SK-N-SH (cell line): ENCODE measurements around the gene PRKAB1. TPM values are rescaled to one million over a fixed set of nuclear protein-coding genes. Genes with fewer than 3 reads are reported as not detected.

Experiments
- CTCF ChIA-PET: fragments of 300-600, 350-600 bp; formaldehyde crosslinking; extraction: SDS; loops from one replicate; lab custom pipeline; 2021; lab: Yijun Ruan, JAX
- POLR2A ChIA-PET: fragments of 350-600 bp; sonication (Branson Sonifier 250); formaldehyde crosslinking; extraction: SDS; loops from one replicate; lab custom pipeline; 2020; ENCODE audit warnings: antibody characterized with exemption, inconsistent platforms; lab: Yijun Ruan, JAX
- DNase-seq: peaks from one replicate; pipeline ENCODE4 v3.0.0; 2012
- H2AFZ ChIP-seq: fragments of 200-600 bp; sonication (generic); 2 replicates; pipeline ENCODE4 v1.8.1; 2016; ENCODE audit warnings: antibody characterized with exemption, mild to moderate bottlenecking, low read depth
- H3F3A ChIP-seq: fragments of 200-600 bp; sonication (generic); replicated peaks from 2 replicates; pipeline ENCODE3; 2016; ENCODE audit warnings: antibody characterized with exemption, mild to moderate bottlenecking; ENCODE audit not compliant: insufficient read depth
- H3K27ac ChIP-seq, 2 experiments: fragments of 200-500 bp in 1 of 2; fragments of 200-600 bp in 1 of 2; sonication (Bioruptor generic) in 1 of 2; sonication (generic), shearing (Covaris generic) in 1 of 2; 2 replicates each; pipeline versions ENCODE4 v1.5.1 to v1.6.1; 2014 to 2016; ENCODE audit warnings: low read depth in 2 of 2, inconsistent platforms in 1 of 2, low read length in 1 of 2, mild to moderate bottlenecking in 1 of 2, mixed read lengths in 1 of 2
- H3K27me3 ChIP-seq: fragments of 200-600 bp; sonication (generic), shearing (Covaris generic); 2 replicates; pipeline ENCODE4 v1.6.1; 2016; ENCODE audit warnings: mixed run types; ENCODE audit not compliant: insufficient read depth
- H3K36me3 ChIP-seq, 2 experiments: fragments of 200-500 bp in 1 of 2; fragments of 200-600 bp in 1 of 2; sonication (Bioruptor generic) in 1 of 2; sonication (generic) in 1 of 2; replicated peaks in 1 of 2; 2 replicates each; pipeline versions ENCODE3 to v1.5.1; 2014 to 2016; ENCODE audit warnings: low read length in 1 of 2, mild to moderate bottlenecking in 1 of 2; ENCODE audit not compliant: insufficient read depth in 2 of 2, control insufficient read depth in 1 of 2
- H3K4me1 ChIP-seq, 2 experiments: fragments of 200-500 bp in 1 of 2; fragments of 200-600 bp in 1 of 2; sonication (Bioruptor generic) in 1 of 2; sonication (generic), shearing (Covaris generic) in 1 of 2; 2 replicates each; pipeline versions ENCODE4 v1.5.1 to v1.6.1; 2014 to 2016; ENCODE audit warnings: low read depth in 1 of 2, low read length in 1 of 2, mixed run types in 1 of 2; ENCODE audit not compliant: insufficient read depth in 2 of 2, control insufficient read depth in 1 of 2
- H3K4me2 ChIP-seq: fragments of 200-600 bp; sonication (generic), shearing (Covaris generic); 2 replicates; pipeline ENCODE4 v1.6.1; 2017; ENCODE audit warnings: mixed run types
- H3K4me3 ChIP-seq, 2 experiments: fragments of 200-500 bp in 1 of 2; fragments of 200-600 bp in 1 of 2; sonication (Bioruptor generic) in 1 of 2; sonication (generic), shearing (Covaris generic) in 1 of 2; 2 replicates each; pipeline versions ENCODE4 v1.5.1 to v1.8.1; 2014 to 2016; ENCODE audit warnings: low read depth in 2 of 2, inconsistent platforms in 1 of 2, low read length in 1 of 2, mild to moderate bottlenecking in 1 of 2, mixed read lengths in 1 of 2, moderate library complexity in 1 of 2
- H3K79me2 ChIP-seq: fragments of 200-600 bp; sonication (generic); 2 replicates; pipeline ENCODE4 v1.8.1; 2017; ENCODE audit warnings: mild to moderate bottlenecking; ENCODE audit not compliant: insufficient read depth
- H3K9ac ChIP-seq: fragments of 200-600 bp; sonication (generic); 2 replicates; pipeline ENCODE4 v1.6.1; 2017; ENCODE audit warnings: mixed run types
- H3K9me2 ChIP-seq: fragments of 200-600 bp; sonication (generic); 2 replicates; pipeline ENCODE4 v1.6.1; 2017; ENCODE audit warnings: mixed run types
- H3K9me3 ChIP-seq: fragments of 200-600 bp; sonication (generic); 2 replicates; pipeline ENCODE4 v1.6.1; 2017; ENCODE audit warnings: mixed run types, mild to moderate bottlenecking, moderate library complexity
- H4K20me1 ChIP-seq: fragments of 200-600 bp; sonication (generic); 2 replicates; pipeline ENCODE4 v1.6.1; 2017; ENCODE audit warnings: mild to moderate bottlenecking, mixed run types; ENCODE audit not compliant: insufficient read depth
- CHD2 ChIP-seq: fragments of 150-350 bp; IDR thresholded peaks from 2 replicates; pipeline ENCODE4 v1.6.1; 2018; ENCODE audit warnings: low read length; ENCODE audit not compliant: partially characterized antibody
- CTCF ChIP-seq: fragments of 200-600 bp; sonication (generic); IDR thresholded peaks from 2 replicates; pipeline ENCODE4 v1.6.1; 2017; ENCODE audit warnings: antibody characterized with exemption, mild to moderate bottlenecking, moderate library complexity
- ELF1 ChIP-seq: IDR thresholded peaks from 2 replicates; pipeline ENCODE4 v1.4.0; 2012
- EZH2phosphoT487 ChIP-seq: fragments of 200-600 bp; sonication (generic); IDR thresholded peaks from 2 replicates; pipeline ENCODE4 v1.6.1; 2017; ENCODE audit warnings: low read depth, mixed run types, mild to moderate bottlenecking, antibody characterized with exemption, moderate library complexity, borderline replicate concordance
- FOSL2 ChIP-seq: IDR thresholded peaks from 2 replicates; pipeline ENCODE4 v1.4.0; 2012; ENCODE audit warnings: low read depth, mild to moderate bottlenecking, moderate library complexity, borderline replicate concordance
- JUND ChIP-seq: IDR thresholded peaks from 2 replicates; pipeline ENCODE4 v1.4.0; 2012
- MAX ChIP-seq: IDR thresholded peaks from 2 replicates; pipeline ENCODE4 v1.4.0; 2012; ENCODE audit warnings: low read depth
- MXI1 ChIP-seq: IDR thresholded peaks from 2 replicates; pipeline ENCODE4 v1.6.1; 2012; ENCODE audit warnings: mild to moderate bottlenecking, low read depth, low read length, improper control_type of control experiment
- NFIC ChIP-seq: IDR thresholded peaks from 2 replicates; pipeline ENCODE4 v1.4.0; 2012; ENCODE audit warnings: borderline replicate concordance
- NRF1 ChIP-seq: IDR thresholded peaks from 2 replicates; pipeline ENCODE4 v1.6.1; 2012; ENCODE audit warnings: low read depth, mild to moderate bottlenecking, low read length
- POLR2AphosphoS5 ChIP-seq: IDR thresholded peaks from 2 replicates; pipeline ENCODE4 v1.6.1; 2012; ENCODE audit warnings: low read depth, low read length
- RCOR1 ChIP-seq: fragments of 150-350 bp; IDR thresholded peaks from 2 replicates; pipeline ENCODE4 v1.6.1; 2017; ENCODE audit warnings: antibody characterized with exemption, low read length
- REST ChIP-seq: IDR thresholded peaks from 2 replicates; pipeline ENCODE4 v1.6.1; 2012; ENCODE audit warnings: mild to moderate bottlenecking, low read depth, low read length, moderate library complexity
- RFX5 ChIP-seq: IDR thresholded peaks from 2 replicates; pipeline ENCODE4 v1.6.1; 2012; ENCODE audit warnings: mild to moderate bottlenecking, improper control_type of control experiment, low read length
- SIN3A ChIP-seq: IDR thresholded peaks from 2 replicates; pipeline ENCODE4 v1.6.1; 2012; ENCODE audit warnings: low read depth, mild to moderate bottlenecking, low read length, moderate library complexity, borderline replicate concordance
- TCF12 ChIP-seq: IDR thresholded peaks from 2 replicates; pipeline ENCODE4 v1.4.0; 2012
- USF1 ChIP-seq: IDR thresholded peaks from 2 replicates; pipeline ENCODE4 v1.4.0; 2012; ENCODE audit warnings: low read depth, borderline replicate concordance
- YY1 ChIP-seq: IDR thresholded peaks from 2 replicates; pipeline ENCODE4 v1.4.0; 2012; ENCODE audit warnings: low read depth, mild to moderate bottlenecking
- ZBTB33 ChIP-seq: IDR thresholded peaks from 2 replicates; pipeline ENCODE4 v1.4.0; 2012; ENCODE audit warnings: low read depth, borderline replicate concordance
- WGBS: methylation state at CpG from one replicate; pipeline ENCODE4 v1.1.6; 2017; ENCODE audit warnings: low lambda C conversion rate; 5-methylcytosine and 5-hydroxymethylcytosine counted together
- polyA plus RNA-seq, 3 experiments: library from polyadenylated mRNA; depleted of rRNA; stranded (reverse); fragments of >200 nt; gene quantifications; 2 replicates each; pipeline ENCODE4 v1.2.3, GENCODE V29; 2012

The PRKAB1 gene
- polyA plus RNA-seq, 1 of the 3 experiments (the other 2 are of a cell fraction): 28.9 TPM

GRCh38 chr12:119671070-119671469 is 3.1 kb downstream of the PRKAB1 start:
- WGBS: 93% methylated on average over 3 of the region's 3 CpGs
- no peak overlapping the region for H3K4me3 ChIP-seq
- H2AFZ ChIP-seq: no peak overlapping the region
- peaks cover 42 to 60% of the 10 kb centered on the region in 2 experiments for H3K36me3 ChIP-seq
- no peaks in the 10 kb centered on the region for H3K9me2 ChIP-seq
- CTCF ChIA-PET: interaction anchor here (1.4 kb wide), 1 partner anchor 18 kb away, joined by 3 read pairs; no protein-coding TSS in a partner anchor
- peaks cover 3 to 6% of the 10 kb centered on the region in 2 experiments; a peak in 3 of 4 replicates for H3K4me1 ChIP-seq
- no peak for DNase-seq
- peaks cover 4% of the 10 kb centered on the region for H3F3A ChIP-seq
- H4K20me1 ChIP-seq: no peaks in the 10 kb centered on the region
- no peak overlapping the region for H3K27ac ChIP-seq
- no peak overlapping the region for H3K9ac ChIP-seq
- POLR2A ChIA-PET: no interaction called here
- TF ChIP-seq JUND: no peak
- no peak for TF ChIP-seq RFX5
- no peak for TF ChIP-seq USF1
- no peak for TF ChIP-seq CHD2
- TF ChIP-seq REST: no peak
- TF ChIP-seq, all 33 proteins: peak for 0
- peaks cover 60% of the 10 kb centered on the region for H3K79me2 ChIP-seq
- 0 out of 2 replicates have a peak overlapping the region, but pooled peaks have one; percentile 2 for H3K4me2 ChIP-seq
- H3K9me3 ChIP-seq: no peaks in the 10 kb centered on the region
- H3K27me3 ChIP-seq: no peaks in the 10 kb centered on the region

- CTCF ChIA-PET: interaction anchor here (0.7 to 1.4 kb wide), 2 partner anchors 14 to 20 kb away, joined by 3 read pairs; no protein-coding TSS in a partner anchor
- Histone ChIP-seq H3K4me3 (no peak overlapping the region), H3K79me2 (peaks cover 60% of the 10 kb centered on the region), H3K4me2 (no peak overlapping the region), H3F3A (peaks cover 3% of the 10 kb centered on the region), H4K20me1 (no peaks in the 10 kb centered on the region), H3K4me1 (peaks cover under 1 to 2% of the 10 kb centered on the region in 2 experiments; a peak in 2 of 4 replicates), H3K9me2 (no peaks in the 10 kb centered on the region), H3K36me3 (peaks cover 49 to 71% of the 10 kb centered on the region in 2 experiments), H2AFZ (no peak overlapping the region), H3K27ac (no peak overlapping the region), H3K9ac (no peak overlapping the region), H3K9me3 (no peaks in the 10 kb centered on the region), H3K27me3 (no peaks in the 10 kb centered on the region)
- no peak for DNase-seq
- WGBS: 97% methylated on average over 7 of the region's 8 CpGs
- POLR2A ChIA-PET: no interaction called here
- TF ChIP-seq YY1 (no peak), RCOR1 (no peak), EZH2phosphoT487 (no peak), ELF1 (no peak), SIN3A (no peak), CTCF (no peak), NRF1 (no peak), MXI1 (no peak), TCF12 (no peak), MAX (no peak), POLR2AphosphoS5 (no peak), ZBTB33 (no peak), FOSL2 (no peak), NFIC (no peak)
Observed at GRCh38 chr12:119672194-119672593, 4.3 kb downstream of the PRKAB1 start.
